Tibial artery (tissue), 4 donors: ENCODE measurements around the gene PPP6R2.

ENCODE experiments used
- DNase-seq, 2 donors: peaks; one replicate each; pipeline ENCODE4 v3.0.0-alpha.2; 2019
- H3K27ac ChIP-seq, 2 donors: fragments of 200-600 bp; sonication (generic) in 1 of 2; 1 replicate in 1 of 2; 2 replicates in 1 of 2; pipeline ENCODE4 v1.5.1; 2018 to 2019; ENCODE audit warnings: mild to moderate bottlenecking in 1 of 2
- H3K27me3 ChIP-seq, 2 donors: fragments of 200-600 bp; sonication (generic) in 1 of 2; one replicate each; pipeline versions ENCODE4 v1.5.1 to v1.6.0; 2016 to 2019
- H3K36me3 ChIP-seq, 3 donors: fragments of 200-600 bp; sonication (generic) in 2 of 3; one replicate each; pipeline ENCODE4 v1.5.1; 2016 to 2019; ENCODE audit warnings: mild to moderate bottlenecking in 2 of 3
- H3K4me1 ChIP-seq, 4 donors: fragments of 200-600 bp; sonication (generic) in 2 of 4; 1 replicate in 3 of 4; 2 replicates in 1 of 4; pipeline ENCODE4 v1.5.1; 2016 to 2019
- H3K4me3 ChIP-seq, 2 donors: fragments of 200-600 bp; sonication (generic) in 1 of 2; 1 replicate in 1 of 2; 2 replicates in 1 of 2; pipeline ENCODE4 v1.5.1; 2018 to 2019; ENCODE audit warnings: mild to moderate bottlenecking in 2 of 2
- H3K9me3 ChIP-seq, 3 donors: fragments of 200-600 bp; sonication (generic) in 1 of 3; one replicate each; pipeline ENCODE4 v1.5.1; 2016 to 2019
- CTCF ChIP-seq, 2 experiments: fragments of 200-600 bp in 1 of 2; fragments of 450-650 bp in 1 of 2; IDR thresholded peaks; one replicate each; pipeline ENCODE4 v1.5.1; 2017 to 2019; ENCODE audit warnings: antibody characterized with exemption in 2 of 2, mild to moderate bottlenecking in 1 of 2, moderate library complexity in 1 of 2
- intact Hi-C: fragments of 100-400 bp; cut with DNase I; formaldehyde crosslinking; loops from one replicate; pipeline ENCODE4 v1.15.0; 2023; ENCODE audit warnings: low total_unique reads

Gene PPP6R2

DNA sequence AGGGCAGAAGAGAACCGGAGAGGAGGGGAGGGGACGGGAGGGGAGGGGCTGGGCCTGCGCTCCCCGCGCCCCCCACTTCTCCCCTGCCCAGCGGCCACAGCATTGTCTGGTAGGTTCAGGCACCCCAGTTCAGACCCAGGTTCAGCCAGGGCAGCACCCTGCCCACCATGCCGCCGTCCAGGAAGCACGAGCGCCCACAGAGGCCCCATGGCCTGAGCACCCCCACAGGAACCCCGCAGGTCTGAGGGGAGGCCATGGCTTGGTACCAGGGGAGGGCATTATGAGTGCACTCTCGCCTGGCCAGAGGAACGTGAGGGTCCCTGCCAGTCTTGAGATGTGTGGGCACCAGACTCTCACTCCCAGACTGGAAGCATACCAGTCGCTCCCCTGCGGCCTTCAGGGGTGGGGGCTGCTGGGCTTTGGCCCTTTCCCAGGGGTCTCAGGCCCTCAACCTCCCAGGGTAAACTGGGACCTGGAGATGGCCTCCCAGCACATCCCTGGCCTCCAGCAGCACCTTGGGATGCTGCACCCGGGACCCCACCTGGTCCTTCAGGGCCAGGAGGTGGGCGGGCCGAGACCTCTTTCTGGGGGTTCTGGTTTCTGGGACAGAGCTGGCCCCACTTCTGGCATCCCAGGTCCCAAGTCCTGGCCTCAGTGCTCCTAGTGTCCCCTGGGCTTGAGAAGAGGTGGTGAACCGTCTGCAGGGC lies 35.1 kb upstream of the PPP6R2 start:
- Histone ChIP-seq H3K9me3 (no peaks in the 10 kb centered on the region), H3K4me1 (peaks cover 19 to 51% (median 49%) of the 10 kb centered on the region in 4 donors), H3K27ac (peak overlapping the region; percentile 92 to 95), H3K36me3 (peaks cover 0 to 5% (median 0%) of the 10 kb centered on the region in 3 donors), H3K27me3 (no peaks in the 10 kb centered on the region), H3K4me3 (peak overlapping the region; percentile 4 to 9)
- intact Hi-C loops: loop anchor here (2.0 to 10.0 kb wide), 2 partner anchors 15 to 343 kb away; partner anchors contain the start of gene PIM3
- peak in 1 of 2 donors; percentile 77 for DNase-seq
- no peak for TF ChIP-seq CTCF (IDR thresholded peaks at IDR 0.05)

GRCh38 chr22:50308597-50308935 lies 34.6 kb upstream of the PPP6R2 start:
- intact Hi-C loops: loop anchor here (10.0 kb wide), 1 partner anchor 344 kb away; the partner anchor contains the start of gene PIM3
- Histone ChIP-seq H3K9me3 (no peaks in the 10 kb centered on the region), H3K4me1 (peaks cover 15 to 46% (median 44%) of the 10 kb centered on the region in 4 donors), H3K36me3 (peaks cover 0 to under 1% (median 0%) of the 10 kb centered on the region in 3 donors), H3K27ac (peak overlapping the region; percentile 92 to 95), H3K27me3 (no peaks in the 10 kb centered on the region), H3K4me3 (peak overlapping the region in 1 of 2 donors; percentile 4)
- TF ChIP-seq CTCF (IDR thresholded peaks at IDR 0.05): no peak
- DNase-seq: peak; percentile 86 to 93

DNA sequence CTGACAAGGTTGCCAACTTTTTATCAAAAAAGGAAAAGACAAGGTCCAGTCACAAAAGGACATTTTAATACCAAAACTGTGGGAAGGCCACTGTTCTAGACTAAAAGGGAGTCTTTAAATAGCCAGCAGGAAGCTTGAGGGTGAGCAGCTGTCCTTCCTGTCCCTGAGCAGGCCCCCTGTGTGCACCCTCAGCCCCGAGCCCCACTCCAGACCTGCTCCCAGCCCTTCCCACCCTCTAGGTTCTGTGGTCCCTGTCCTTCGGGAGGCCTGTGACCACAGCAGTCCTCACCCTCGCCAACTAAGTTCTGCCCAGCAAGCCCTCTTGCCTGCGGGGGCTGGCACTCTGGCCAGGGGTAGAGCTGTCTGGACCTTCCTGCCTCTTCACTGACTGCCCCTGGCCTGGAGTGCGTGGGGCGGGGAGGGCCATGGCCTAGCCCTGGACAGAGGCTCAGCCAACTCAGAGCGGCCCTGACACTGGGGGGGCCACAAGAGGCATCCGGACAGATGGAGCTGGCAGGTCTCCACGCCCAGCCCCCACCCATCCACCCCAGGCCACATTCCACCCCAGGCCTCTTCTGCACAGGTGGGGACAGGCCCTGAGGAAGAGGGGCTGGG lies 34.0 kb upstream of the PPP6R2 start:
- Histone ChIP-seq H3K27ac (peak overlapping the region; percentile 92 to 95), H3K4me1 (peaks cover 10 to 40% (median 39%) of the 10 kb centered on the region in 4 donors), H3K27me3 (no peaks in the 10 kb centered on the region), H3K9me3 (no peaks in the 10 kb centered on the region), H3K4me3 (no peak overlapping the region), H3K36me3 (no peaks in the 10 kb centered on the region)
- no peak for TF ChIP-seq CTCF (IDR thresholded peaks at IDR 0.05)
- intact Hi-C loops: loop anchor here (10.0 kb wide), 1 partner anchor 344 kb away; the partner anchor contains the start of gene PIM3
- DNase-seq: peak in 1 of 2 donors; percentile 69

GRCh38 chr22:50309601-50309991 lies 33.5 kb upstream of the PPP6R2 start:
- Histone ChIP-seq H3K9me3 (no peaks in the 10 kb centered on the region), H3K4me3 (no peak overlapping the region), H3K4me1 (peaks cover 5 to 35% (median 34%) of the 10 kb centered on the region in 4 donors), H3K36me3 (no peaks in the 10 kb centered on the region), H3K27me3 (no peaks in the 10 kb centered on the region), H3K27ac (peak overlapping the region; percentile 92 to 95)
- TF ChIP-seq CTCF (IDR thresholded peaks at IDR 0.05): no peak
- no peak for DNase-seq
- intact Hi-C loops: loop anchor here (10.0 kb wide), 1 partner anchor 345 kb away; the partner anchor contains the start of gene PIM3

GRCh38 chr22:50310031-50310722 lies 33.0 kb upstream of the PPP6R2 start:
- intact Hi-C loops: no loop called here

More at GRCh38 chr22:50310031-50310722, 33.0 kb upstream of the PPP6R2 start:
- Histone ChIP-seq H3K27me3 (no peaks in the 10 kb centered on the region), H3K27ac (peak overlapping the region in 1 of 2 donors; percentile 95), H3K4me3 (no peak overlapping the region), H3K4me1 (peaks cover 0 to 29% (median 28%) of the 10 kb centered on the region in 4 donors), H3K9me3 (no peaks in the 10 kb centered on the region), H3K36me3 (no peaks in the 10 kb centered on the region)
- TF ChIP-seq CTCF (IDR thresholded peaks at IDR 0.05): no peak
- peak in 1 of 2 donors; percentile 64 for DNase-seq
